PC-3 (cell line): ENCODE results near the gene POU2F1. TPM values are rescaled to one million over a fixed set of nuclear protein-coding genes. Genes with fewer than 3 reads are reported as not detected.
"Not testable (repeated sequence)": the region's sequence is repeated elsewhere in the genome, so short reads cannot be mapped to it uniquely, and the experiment has no call there.

ENCODE experiments used
- ATAC-seq: fragments of 200-7000 bp; cut with Tn5 transposase; 2 replicates; pipeline ENCODE4 v1.9.1; 2020; ENCODE audit warnings: mild to moderate bottlenecking, moderate library complexity
- BruUV-seq: library from RNA; stranded (reverse); fragments of 400-500 nt; replicated peaks from 2 replicates; lab custom pipeline; 2021; lab: Mats Ljungman, UMichigan
- CTCF ChIA-PET: fragments of 300-600 bp; sonication (Branson Sonifier 250); formaldehyde crosslinking; loops from one replicate; lab custom pipeline; 2022; ENCODE audit warnings: antibody characterized with exemption; lab: Charles Lee
- POLR2A ChIA-PET: fragments of 300-600 bp; sonication (Branson Sonifier 250); formaldehyde crosslinking; loops from one replicate; lab custom pipeline; 2022; ENCODE audit warnings: antibody characterized with exemption; ENCODE audit not compliant: unreplicated experiment; lab: Charles Lee
- DNase-seq: peaks from one replicate; pipeline ENCODE4 v3.0.0-alpha.2; 2015
- H2AFZ ChIP-seq: fragments of 300-600 bp; sonication (generic); 2 replicates; pipeline ENCODE4 v1.6.0; 2016; ENCODE audit warnings: antibody characterized with exemption, low read length
- H3F3A ChIP-seq: fragments of 300-600 bp; sonication (generic); one replicate; pipeline ENCODE4 v1.6.0; 2017; ENCODE audit warnings: antibody characterized with exemption, low read length, control low read depth, mild to moderate bottlenecking; ENCODE audit not compliant: unreplicated experiment
- H3K27ac ChIP-seq: fragments of 300-600 bp; sonication (generic); 2 replicates; pipeline ENCODE4 v1.5.1; 2016; ENCODE audit warnings: mild to moderate bottlenecking, low read length
- H3K27me3 ChIP-seq: fragments of 300-600 bp; sonication (generic); 2 replicates; pipeline ENCODE4 v1.6.1; 2016; ENCODE audit warnings: low read length, mixed read lengths
- H3K36me3 ChIP-seq: fragments of 300-600 bp; sonication (generic); 2 replicates; pipeline ENCODE4 v1.6.1; 2016; ENCODE audit warnings: low read depth, mixed run types, low read length, mixed read lengths
- H3K4me1 ChIP-seq: fragments of 300-600 bp; sonication (generic); 2 replicates; pipeline ENCODE4 v1.5.1; 2016; ENCODE audit warnings: low read length; ENCODE audit not compliant: insufficient read depth
- H3K4me2 ChIP-seq: fragments of 300-600 bp; sonication (generic); 2 replicates; pipeline ENCODE4 v1.6.0; 2016; ENCODE audit warnings: low read length
- H3K4me3 ChIP-seq: fragments of 300-600 bp; sonication (generic); 2 replicates; pipeline ENCODE4 v1.5.1; 2016; ENCODE audit warnings: mild to moderate bottlenecking, low read length, mixed read lengths
- H3K79me2 ChIP-seq: fragments of 300-600 bp; sonication (generic); 2 replicates; pipeline ENCODE4 v1.6.1; 2017; ENCODE audit warnings: low read length, mixed read lengths
- H3K9ac ChIP-seq: fragments of 300-600 bp; sonication (generic); 2 replicates; pipeline ENCODE4 v1.6.0; 2016; ENCODE audit warnings: mild to moderate bottlenecking, low read length
- H3K9me2 ChIP-seq: fragments of 300-600 bp; sonication (generic); replicated peaks from 2 replicates; pipeline ENCODE4 v1.6.1; 2016; ENCODE audit warnings: mixed run types, low read length, mixed read lengths
- H3K9me3 ChIP-seq: fragments of 300-600 bp; sonication (generic); 2 replicates; pipeline ENCODE4 v1.6.1; 2016; ENCODE audit warnings: low read length, mixed read lengths
- H4K20me1 ChIP-seq: fragments of 300-600 bp; sonication (generic); 2 replicates; pipeline ENCODE4 v1.6.1; 2016; ENCODE audit warnings: low read length, mixed read lengths
- CTCF ChIP-seq: fragments of 300-600 bp; sonication (generic); conservative IDR thresholded peaks from 2 replicates; pipeline ENCODE4 v1.5.1; 2017; ENCODE audit warnings: antibody characterized with exemption, low read depth, mild to moderate bottlenecking, low read length
- EZH2 ChIP-seq: fragments of 300-600 bp; sonication (generic); IDR thresholded peaks from one replicate; pipeline ENCODE4 v1.6.1; 2017; ENCODE audit warnings: antibody characterized with exemption, mild to moderate bottlenecking, low read length; ENCODE audit not compliant: unreplicated experiment
- EZH2phosphoT487 ChIP-seq: fragments of 300-600 bp; sonication (generic); IDR thresholded peaks from 2 replicates; pipeline ENCODE4 v1.6.1; 2018; ENCODE audit warnings: mild to moderate bottlenecking, antibody characterized with exemption, low read length, borderline replicate concordance
- intact Hi-C: fragments of 100-400 bp; cut with micrococcal nuclease; formaldehyde crosslinking; loops from 2 replicates; pipeline ENCODE4 v1.9.0; 2023
- total RNA-seq: library from RNA; depleted of rRNA; stranded (reverse); fragments of >200 nt; gene quantifications from 2 replicates; pipeline ENCODE4 v1.2.3, GENCODE V29; 2014

POU2F1 gene
- total RNA-seq, 1 experiment from 2014 or later: 8.7 TPM

- Histone ChIP-seq H3K9me3 (peaks cover 8% of the 10 kb centered on the region; the same call in 1 of the 2 replicates), H3K9me2 (no peaks in the 10 kb centered on the region), H4K20me1 (no peaks in the 10 kb centered on the region), H3K79me2 (peaks cover 6% of the 10 kb centered on the region; the same call in 1 of the 2 replicates), H3K9ac (no peak overlapping the region), H2AFZ (no peak overlapping the region), H3K4me2 (no peak overlapping the region), H3K27me3 (no peaks in the 10 kb centered on the region), H3K27ac (no peak overlapping the region), H3K4me3 (no peak overlapping the region), H3F3A (no peaks in the 10 kb centered on the region), H3K4me1 (no peaks in the 10 kb centered on the region), H3K36me3 (peaks cover 20% of the 10 kb centered on the region)
- CTCF ChIA-PET: no interaction called here
- ATAC-seq (peak; percentile 71), DNase-seq (peak; percentile 40)
- POLR2A ChIA-PET: no interaction called here
- TF ChIP-seq EZH2: no peak
- no TSS peak for BruUV-seq
- intact Hi-C loops: no loop called here
These were observed 92.2 kb downstream of the POU2F1 start for GRCh38 chr1:167312871-167313270.

- BruUV-seq: no TSS peak
- H3K79me2 ChIP-seq: no peaks in the 10 kb centered on the region
- peaks cover 8% of the 10 kb centered on the region; the same call in 1 of the 2 replicates for H3K9me3 ChIP-seq
- H3F3A ChIP-seq: no peaks in the 10 kb centered on the region
- H3K27ac ChIP-seq: no peak overlapping the region
- no peak overlapping the region for H3K9ac ChIP-seq
- H3K9me2 ChIP-seq: no peaks in the 10 kb centered on the region
- H3K4me3 ChIP-seq: no peak overlapping the region
- intact Hi-C loops: no loop called here
- TF ChIP-seq EZH2phosphoT487 (no peak), CTCF (no peak), EZH2 (no peak)
- no peak for ATAC-seq
- ChIA-PET POLR2A (no interaction called here), CTCF (no interaction called here)
- no peaks in the 10 kb centered on the region for H4K20me1 ChIP-seq
- peaks cover 24% of the 10 kb centered on the region for H3K36me3 ChIP-seq
- H2AFZ ChIP-seq: no peak overlapping the region
- no peak overlapping the region for H3K4me2 ChIP-seq
- H3K27me3 ChIP-seq: no peaks in the 10 kb centered on the region
- H3K4me1 ChIP-seq: no peaks in the 10 kb centered on the region
- no peak for DNase-seq
These were observed 94.0 kb downstream of the POU2F1 start for GRCh38 chr1:167314671-167315070.

- Histone ChIP-seq H3K27ac (no peak overlapping the region), H3K79me2 (no peaks in the 10 kb centered on the region), H3K9ac (no peak overlapping the region), H3K4me3 (no peak overlapping the region), H3K4me2 (no peak overlapping the region), H3K9me3 (peaks cover 19% of the 10 kb centered on the region), H3K4me1 (no peaks in the 10 kb centered on the region), H3K27me3 (no peaks in the 10 kb centered on the region), H4K20me1 (no peaks in the 10 kb centered on the region), H3K36me3 (peaks cover 41% of the 10 kb centered on the region), H3K9me2 (no peaks in the 10 kb centered on the region), H3F3A (no peaks in the 10 kb centered on the region), H2AFZ (no peak overlapping the region)
- no peak for DNase-seq
- intact Hi-C loops: no loop called here
- ChIA-PET POLR2A (no interaction called here), CTCF (no interaction called here)
- no TSS peak for BruUV-seq
- no peak for ATAC-seq
- TF ChIP-seq EZH2: no peak
- TF ChIP-seq CTCF: no peak
- TF ChIP-seq EZH2phosphoT487: no peak
These were observed 96.8 kb downstream of the POU2F1 start for GRCh38 chr1:167317463-167317862.

GRCh38 chr1:167319206-167319605, 98.5 kb downstream of the POU2F1 start:
- DNase-seq, H3K9ac ChIP-seq, H3F3A ChIP-seq, H3K4me2 ChIP-seq, H3K4me3 ChIP-seq, H3K4me1 ChIP-seq, H4K20me1 ChIP-seq, H2AFZ ChIP-seq, H3K27me3 ChIP-seq, H3K27ac ChIP-seq, BruUV-seq, H3K79me2 ChIP-seq, CTCF ChIA-PET, ATAC-seq, H3K9me2 ChIP-seq, intact Hi-C loops, POLR2A ChIA-PET: not testable (repeated sequence)
- Histone ChIP-seq H3K36me3 (peaks cover 58% of the 10 kb centered on the region), H3K9me3 (peaks cover 30% of the 10 kb centered on the region)
